ENCODE measurements around the gene TXN2.

DNA sequence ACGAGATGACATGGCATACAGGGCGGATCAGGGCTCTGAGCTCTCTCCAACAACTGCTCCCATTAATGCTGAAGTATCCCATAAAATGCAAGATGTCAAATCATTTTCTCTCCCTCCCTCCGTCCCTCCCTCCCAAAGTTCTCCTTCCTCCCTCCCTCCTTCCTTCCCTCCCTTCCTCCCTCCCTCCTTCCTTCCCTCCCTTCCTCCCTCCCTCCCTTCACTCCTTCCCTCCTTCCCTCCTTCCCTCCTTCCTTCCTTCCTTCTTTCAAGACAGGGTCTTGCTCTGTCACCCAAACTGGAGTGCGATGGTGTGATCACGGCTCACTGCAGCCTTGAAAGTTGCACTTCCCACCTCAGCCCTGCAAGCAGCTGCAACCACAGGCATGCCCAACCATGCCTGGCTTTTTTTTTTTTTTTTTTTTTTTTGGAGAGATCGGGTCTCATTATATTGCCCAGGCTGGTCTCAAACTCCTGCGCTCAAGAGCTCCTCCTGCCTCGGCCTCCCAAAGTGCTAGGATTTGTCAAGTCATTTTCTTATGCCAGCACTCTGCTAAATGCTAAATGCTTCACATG is 38.2 kb downstream of the TXN2 start:
- TF ChIP-seq, protein P1, sequence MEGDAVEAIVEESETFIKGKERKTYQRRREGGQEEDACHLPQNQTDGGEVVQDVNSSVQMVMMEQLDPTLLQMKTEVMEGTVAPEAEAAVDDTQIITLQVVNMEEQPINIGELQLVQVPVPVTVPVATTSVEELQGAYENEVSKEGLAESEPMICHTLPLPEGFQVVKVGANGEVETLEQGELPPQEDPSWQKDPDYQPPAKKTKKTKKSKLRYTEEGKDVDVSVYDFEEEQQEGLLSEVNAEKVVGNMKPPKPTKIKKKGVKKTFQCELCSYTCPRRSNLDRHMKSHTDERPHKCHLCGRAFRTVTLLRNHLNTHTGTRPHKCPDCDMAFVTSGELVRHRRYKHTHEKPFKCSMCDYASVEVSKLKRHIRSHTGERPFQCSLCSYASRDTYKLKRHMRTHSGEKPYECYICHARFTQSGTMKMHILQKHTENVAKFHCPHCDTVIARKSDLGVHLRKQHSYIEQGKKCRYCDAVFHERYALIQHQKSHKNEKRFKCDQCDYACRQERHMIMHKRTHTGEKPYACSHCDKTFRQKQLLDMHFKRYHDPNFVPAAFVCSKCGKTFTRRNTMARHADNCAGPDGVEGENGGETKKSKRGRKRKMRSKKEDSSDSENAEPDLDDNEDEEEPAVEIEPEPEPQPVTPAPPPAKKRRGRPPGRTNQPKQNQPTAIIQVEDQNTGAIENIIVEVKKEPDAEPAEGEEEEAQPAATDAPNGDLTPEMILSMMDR (IDR thresholded peaks at IDR 0.05), result no peak
- TF ChIP-seq EZH2 (IDR thresholded peaks at IDR 0.05; ENCODE audit: borderline replicate concordance, insufficient read depth, low read depth, low read length, poor library complexity, severe bottlenecking), result no peak

Data from B cell (primary cell).